ENCODE measurements around the gene ANKRD23.

- no peak for TF ChIP-seq JUN (IDR thresholded peaks at IDR 0.05; ENCODE audit: low read depth, low read length)
- TF ChIP-seq USF2 (IDR thresholded peaks at IDR 0.05; ENCODE audit: low read length) = no peak
- no peak for TF ChIP-seq EGR1 (IDR thresholded peaks at IDR 0.05; ENCODE audit: borderline replicate concordance, low read depth, low read length)
- TF ChIP-seq CTCF (IDR thresholded peaks at IDR 0.05; ENCODE audit: control extremely low read depth in 1 of 3, insufficient read depth in 1 of 3, low read depth in 1 of 3, low read length in 3 of 3) = no peak
- TF ChIP-seq SP1 (IDR thresholded peaks at IDR 0.05; ENCODE audit: low read depth, low read length) = no peak
- no peak for TF ChIP-seq SIRT6 (IDR thresholded peaks at IDR 0.05; ENCODE audit: low read length)
- TF ChIP-seq RAD21 (IDR thresholded peaks at IDR 0.05 in 1 of 2, conservative IDR thresholded peaks at IDR 0.05 in 1 of 2; ENCODE audit: low read depth in 2 of 2, low read length in 2 of 2) = no peak
- TF ChIP-seq HDAC6 (IDR thresholded peaks at IDR 0.05; ENCODE audit: low read depth, low read length) = no peak
- no peak for TF ChIP-seq RXRA (IDR thresholded peaks at IDR 0.05; ENCODE audit: insufficient read depth, low read depth, low read length)
- TF ChIP-seq MAX (IDR thresholded peaks at IDR 0.05) = peak; percentile 60; the same call in 1 of the 2 replicates
- TF ChIP-seq E2F6 (IDR thresholded peaks at IDR 0.05) = peak; percentile 65
- no peak for TF ChIP-seq CHD2 (IDR thresholded peaks at IDR 0.05; ENCODE audit: low read length)
These were observed 13.2 kb upstream of the ANKRD23 start for GRCh38 chr2:96856776-96857666.

Measured in H1 (cell line).